Middle frontal gyrus (tissue), 1 donor: ENCODE measurements around the gene DPRX.

Source experiments
- DNase-seq: peaks from one replicate; pipeline ENCODE4 v3.0.0-alpha.2; 2015; ENCODE audit warnings: low spot score; ENCODE audit errors: extremely low spot score

DPRX gene, protein sequence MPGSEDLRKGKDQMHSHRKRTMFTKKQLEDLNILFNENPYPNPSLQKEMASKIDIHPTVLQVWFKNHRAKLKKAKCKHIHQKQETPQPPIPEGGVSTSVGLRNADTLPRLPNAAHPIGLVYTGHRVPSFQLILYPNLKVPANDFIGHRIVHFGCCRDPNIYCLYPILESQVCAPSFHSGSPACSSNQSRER

GRCh38 chr19:53631949-53632407, at the start of gene DPRX:
DPRX (plus strand) TSS chr19:53631999; CDS start chr19:53632107, 108 bp downstream.
- no peak for DNase-seq

DNA sequence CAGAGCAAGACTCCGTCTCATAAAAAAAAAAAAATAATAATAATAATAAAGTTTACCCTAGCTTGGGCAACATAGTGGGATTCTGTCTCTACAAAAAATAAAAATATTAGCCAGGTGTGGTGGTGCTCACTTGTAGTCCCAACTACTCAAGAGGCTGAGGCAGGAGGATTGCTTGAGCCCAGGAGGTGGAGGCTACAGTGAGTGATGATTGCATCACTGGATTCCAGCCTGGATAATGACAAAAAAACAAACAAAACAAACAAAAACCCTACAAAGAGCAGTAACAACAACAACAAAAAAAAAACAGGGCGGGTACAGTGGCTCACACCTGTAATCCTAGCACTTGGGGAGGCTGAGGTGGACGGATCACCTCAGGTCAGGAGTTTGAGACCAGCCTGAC, 48.6 kb upstream of the DPRX start:
- DNase-seq = no peak

DNA sequence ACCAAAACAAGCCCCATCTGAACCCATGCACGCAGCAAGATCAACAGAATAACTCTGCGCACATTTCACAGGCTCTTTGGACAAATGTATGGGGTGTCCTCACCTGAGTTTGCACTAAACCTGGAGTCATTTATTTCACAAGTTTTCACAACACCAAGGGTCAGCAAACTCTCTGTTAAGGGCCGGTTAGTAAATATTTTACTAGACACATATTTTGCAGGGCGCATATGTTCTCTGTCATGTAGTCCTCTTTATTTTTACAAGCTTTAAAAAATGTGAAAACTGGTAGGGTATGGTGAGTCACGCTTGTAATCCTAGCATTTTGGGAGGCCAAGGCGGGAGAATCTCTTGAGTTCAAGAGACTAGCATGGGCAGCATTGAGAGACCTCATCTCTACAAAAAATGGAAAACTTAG, 45.5 kb upstream of the DPRX start:
- DNase-seq = no peak

GRCh38 chr19:53594811-53595509, 36.8 kb upstream of the DPRX start:
- DNase-seq = no peak

DNA sequence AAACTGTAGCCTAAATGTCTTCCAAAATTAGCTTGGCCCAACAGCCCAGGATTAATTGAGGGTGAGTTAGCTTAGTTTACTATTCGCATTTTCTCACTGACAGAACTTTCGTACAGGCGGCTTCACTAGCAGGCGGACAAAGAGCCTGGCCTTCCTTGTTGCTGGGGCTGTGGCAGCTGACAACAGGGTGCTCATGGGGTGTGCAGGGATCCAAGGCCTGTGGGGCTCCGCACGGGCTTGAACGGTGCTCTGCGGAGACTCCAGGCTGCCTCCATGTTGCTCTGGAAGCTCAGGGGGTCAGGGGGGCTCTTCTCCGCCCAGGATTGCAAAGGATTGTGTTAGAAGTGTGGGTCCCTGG, 36.3 kb upstream of the DPRX start:
- no peak for DNase-seq

- DNase-seq = no peak
Measured at GRCh38 chr19:53596056-53596455, 35.7 kb upstream of the DPRX start.

- DNase-seq = no peak
Measured at GRCh38 chr19:53597023-53597422, 34.8 kb upstream of the DPRX start.

- no peak for DNase-seq
Measured at GRCh38 chr19:53598361-53598760, 33.4 kb upstream of the DPRX start.

- no peak for DNase-seq
Measured at GRCh38 chr19:53600217-53600616, 31.6 kb upstream of the DPRX start.

- DNase-seq = no peak
Measured at GRCh38 chr19:53606031-53606430, 25.8 kb upstream of the DPRX start.

DNA sequence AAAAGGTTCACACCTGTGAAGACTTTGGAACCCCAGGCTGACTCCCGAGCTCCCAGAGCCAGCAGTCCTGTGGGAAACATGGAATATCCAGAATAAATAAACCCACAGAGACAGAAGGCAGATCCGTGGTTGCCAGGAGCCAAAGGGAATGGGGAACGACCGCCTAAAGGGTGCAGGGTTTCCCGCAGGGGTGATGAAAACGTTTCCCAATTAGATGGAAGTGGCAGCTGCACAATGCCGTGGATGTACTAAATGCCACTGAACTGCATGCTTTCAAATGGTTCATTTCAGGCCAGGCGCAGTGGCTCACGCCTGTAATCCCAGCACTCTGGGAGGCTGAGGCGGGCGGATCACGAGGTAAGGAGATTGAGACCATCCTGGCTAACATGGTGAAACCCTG, 23.4 kb upstream of the DPRX start:
- DNase-seq = no peak

- DNase-seq = no peak
Measured at GRCh38 chr19:53612762-53613526, 18.9 kb upstream of the DPRX start.

- no peak for DNase-seq
Measured at GRCh38 chr19:53621885-53622740, 9.7 kb upstream of the DPRX start.

- DNase-seq = no peak
Measured at GRCh38 chr19:53624771-53625545, 6.8 kb upstream of the DPRX start.

DNA sequence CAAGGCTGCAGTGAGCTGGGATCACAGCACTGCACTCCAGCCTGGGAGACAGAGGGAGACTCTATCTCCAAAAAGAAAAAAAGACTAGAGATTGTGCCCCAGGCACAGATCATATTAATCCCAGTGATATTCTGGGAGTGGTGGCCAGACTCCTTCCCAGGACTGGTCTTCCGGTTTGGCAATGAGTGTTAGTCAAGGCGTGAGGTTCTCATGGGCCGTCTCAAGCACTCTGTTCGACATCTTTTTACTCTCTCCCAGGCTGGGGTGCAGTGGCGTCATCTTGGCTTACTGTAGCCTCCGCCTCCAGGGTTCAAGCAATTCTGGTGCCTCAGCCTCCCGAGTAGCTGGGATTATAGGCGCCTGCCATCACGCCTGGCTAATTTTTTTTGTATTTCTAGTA, 5.3 kb upstream of the DPRX start:
- no peak for DNase-seq

DNA sequence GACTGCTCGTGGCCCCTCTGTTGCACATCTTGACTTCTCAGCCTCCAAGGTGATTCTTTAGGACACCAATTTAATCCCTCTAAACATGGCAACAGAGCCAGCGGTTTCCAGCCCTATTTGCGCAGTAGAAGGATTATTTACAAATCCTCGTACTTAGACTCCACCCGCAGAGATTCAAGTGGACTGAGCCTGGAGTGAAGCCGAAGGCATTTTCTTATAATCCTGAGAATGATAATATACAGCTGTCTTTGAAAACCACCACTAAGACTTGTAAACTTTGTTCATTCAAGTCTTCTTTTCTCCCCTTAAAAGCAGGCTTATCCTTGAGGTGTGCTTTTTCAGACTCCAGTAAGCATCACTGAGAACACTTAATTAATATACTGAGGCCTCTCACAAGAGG, 4.8 kb upstream of the DPRX start:
- no peak for DNase-seq

DNA sequence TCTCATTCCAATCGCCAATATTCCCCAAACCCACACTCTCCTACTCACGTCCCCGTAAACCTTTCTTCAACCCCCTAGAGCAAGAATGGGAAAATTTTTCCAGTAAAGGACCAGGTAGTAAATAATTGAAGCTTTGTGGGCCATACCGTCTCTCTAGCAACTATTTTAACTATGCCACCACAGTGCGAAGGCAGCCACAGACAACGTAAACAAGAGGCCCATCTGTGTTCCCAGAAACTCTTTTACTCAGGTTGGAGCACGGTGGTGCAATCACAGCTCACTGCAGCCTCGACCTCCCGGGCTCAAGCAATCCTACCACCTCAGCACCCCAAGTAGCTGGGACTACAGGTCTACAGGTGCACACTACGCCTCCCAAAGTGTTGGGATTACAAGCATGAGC, 3.0 kb downstream of the DPRX start:
- DNase-seq = no peak

- no peak for DNase-seq
Measured at GRCh38 chr19:53639471-53639870, 7.7 kb downstream of the DPRX start.

- no peak for DNase-seq
Measured at GRCh38 chr19:53642381-53643099, 10.7 kb downstream of the DPRX start.
